SK-N-SH (cell line): ENCODE data around the gene ABL2. TPM values are rescaled to one million over a fixed set of nuclear protein-coding genes. Genes with fewer than 3 reads are reported as not detected.

Source experiments
- CTCF ChIA-PET: fragments of 300-600, 350-600 bp; formaldehyde crosslinking; extraction: SDS; loops from one replicate; lab custom pipeline; 2021; lab: Yijun Ruan, JAX
- POLR2A ChIA-PET: fragments of 350-600 bp; sonication (Branson Sonifier 250); formaldehyde crosslinking; extraction: SDS; loops from one replicate; lab custom pipeline; 2020; ENCODE audit warnings: antibody characterized with exemption, inconsistent platforms; lab: Yijun Ruan, JAX
- DNase-seq: peaks from one replicate; pipeline ENCODE4 v3.0.0; 2012
- H2AFZ ChIP-seq: fragments of 200-600 bp; sonication (generic); 2 replicates; pipeline ENCODE4 v1.8.1; 2016; ENCODE audit warnings: antibody characterized with exemption, mild to moderate bottlenecking, low read depth
- H3F3A ChIP-seq: fragments of 200-600 bp; sonication (generic); replicated peaks from 2 replicates; pipeline ENCODE3; 2016; ENCODE audit warnings: antibody characterized with exemption, mild to moderate bottlenecking; ENCODE audit not compliant: insufficient read depth
- H3K27ac ChIP-seq, 2 experiments: fragments of 200-500 bp in 1 of 2; fragments of 200-600 bp in 1 of 2; sonication (Bioruptor generic) in 1 of 2; sonication (generic), shearing (Covaris generic) in 1 of 2; 2 replicates each; pipeline versions ENCODE4 v1.5.1 to v1.6.1; 2014 to 2016; ENCODE audit warnings: low read depth in 2 of 2, inconsistent platforms in 1 of 2, low read length in 1 of 2, mild to moderate bottlenecking in 1 of 2, mixed read lengths in 1 of 2
- H3K27me3 ChIP-seq: fragments of 200-600 bp; sonication (generic), shearing (Covaris generic); 2 replicates; pipeline ENCODE4 v1.6.1; 2016; ENCODE audit warnings: mixed run types; ENCODE audit not compliant: insufficient read depth
- H3K36me3 ChIP-seq, 2 experiments: fragments of 200-500 bp in 1 of 2; fragments of 200-600 bp in 1 of 2; sonication (Bioruptor generic) in 1 of 2; sonication (generic) in 1 of 2; replicated peaks in 1 of 2; 2 replicates each; pipeline versions ENCODE3 to v1.5.1; 2014 to 2016; ENCODE audit warnings: low read length in 1 of 2, mild to moderate bottlenecking in 1 of 2; ENCODE audit not compliant: insufficient read depth in 2 of 2, control insufficient read depth in 1 of 2
- H3K4me1 ChIP-seq, 2 experiments: fragments of 200-500 bp in 1 of 2; fragments of 200-600 bp in 1 of 2; sonication (Bioruptor generic) in 1 of 2; sonication (generic), shearing (Covaris generic) in 1 of 2; 2 replicates each; pipeline versions ENCODE4 v1.5.1 to v1.6.1; 2014 to 2016; ENCODE audit warnings: low read depth in 1 of 2, low read length in 1 of 2, mixed run types in 1 of 2; ENCODE audit not compliant: insufficient read depth in 2 of 2, control insufficient read depth in 1 of 2
- H3K4me2 ChIP-seq: fragments of 200-600 bp; sonication (generic), shearing (Covaris generic); 2 replicates; pipeline ENCODE4 v1.6.1; 2017; ENCODE audit warnings: mixed run types
- H3K4me3 ChIP-seq, 2 experiments: fragments of 200-500 bp in 1 of 2; fragments of 200-600 bp in 1 of 2; sonication (Bioruptor generic) in 1 of 2; sonication (generic), shearing (Covaris generic) in 1 of 2; 2 replicates each; pipeline versions ENCODE4 v1.5.1 to v1.8.1; 2014 to 2016; ENCODE audit warnings: low read depth in 2 of 2, inconsistent platforms in 1 of 2, low read length in 1 of 2, mild to moderate bottlenecking in 1 of 2, mixed read lengths in 1 of 2, moderate library complexity in 1 of 2
- H3K79me2 ChIP-seq: fragments of 200-600 bp; sonication (generic); 2 replicates; pipeline ENCODE4 v1.8.1; 2017; ENCODE audit warnings: mild to moderate bottlenecking; ENCODE audit not compliant: insufficient read depth
- H3K9ac ChIP-seq: fragments of 200-600 bp; sonication (generic); 2 replicates; pipeline ENCODE4 v1.6.1; 2017; ENCODE audit warnings: mixed run types
- H3K9me2 ChIP-seq: fragments of 200-600 bp; sonication (generic); 2 replicates; pipeline ENCODE4 v1.6.1; 2017; ENCODE audit warnings: mixed run types
- H3K9me3 ChIP-seq: fragments of 200-600 bp; sonication (generic); 2 replicates; pipeline ENCODE4 v1.6.1; 2017; ENCODE audit warnings: mixed run types, mild to moderate bottlenecking, moderate library complexity
- H4K20me1 ChIP-seq: fragments of 200-600 bp; sonication (generic); 2 replicates; pipeline ENCODE4 v1.6.1; 2017; ENCODE audit warnings: mild to moderate bottlenecking, mixed run types; ENCODE audit not compliant: insufficient read depth
- CHD2 ChIP-seq: fragments of 150-350 bp; IDR thresholded peaks from 2 replicates; pipeline ENCODE4 v1.6.1; 2018; ENCODE audit warnings: low read length; ENCODE audit not compliant: partially characterized antibody
- ELF1 ChIP-seq: IDR thresholded peaks from 2 replicates; pipeline ENCODE4 v1.4.0; 2012
- FOXJ3 ChIP-seq: sonication (generic); formaldehyde crosslinking; IDR thresholded peaks from 2 replicates; pipeline ENCODE4 v1.5.1; 2020; ENCODE audit warnings: mild to moderate bottlenecking, missing genetic modification reagents
- FOXM1 ChIP-seq: IDR thresholded peaks from 2 replicates; pipeline ENCODE4 v1.4.0; 2012; ENCODE audit warnings: low read depth, mild to moderate bottlenecking
- GABPA ChIP-seq: IDR thresholded peaks from 2 replicates; pipeline ENCODE4 v1.4.0; 2012; ENCODE audit warnings: low read depth, mild to moderate bottlenecking
- GATA2 ChIP-seq: sonication (generic); formaldehyde crosslinking; IDR thresholded peaks from 2 replicates; pipeline ENCODE4 v1.5.0; 2020; ENCODE audit warnings: mild to moderate bottlenecking, missing genetic modification reagents
- JUND ChIP-seq: IDR thresholded peaks from 2 replicates; pipeline ENCODE4 v1.4.0; 2012
- MAX ChIP-seq: IDR thresholded peaks from 2 replicates; pipeline ENCODE4 v1.4.0; 2012; ENCODE audit warnings: low read depth
- NFIC ChIP-seq: IDR thresholded peaks from 2 replicates; pipeline ENCODE4 v1.4.0; 2012; ENCODE audit warnings: borderline replicate concordance
- PBX3 ChIP-seq: IDR thresholded peaks from 2 replicates; pipeline ENCODE4; 2012
- RFX5 ChIP-seq: IDR thresholded peaks from 2 replicates; pipeline ENCODE4 v1.6.1; 2012; ENCODE audit warnings: mild to moderate bottlenecking, improper control_type of control experiment, low read length
- RXRA ChIP-seq: IDR thresholded peaks from 2 replicates; pipeline ENCODE4 v1.4.0; 2012; ENCODE audit warnings: low read depth, mild to moderate bottlenecking, borderline replicate concordance
- TCF12 ChIP-seq: IDR thresholded peaks from 2 replicates; pipeline ENCODE4 v1.4.0; 2012
- USF1 ChIP-seq: IDR thresholded peaks from 2 replicates; pipeline ENCODE4 v1.4.0; 2012; ENCODE audit warnings: low read depth, borderline replicate concordance
- WGBS: methylation state at CpG from one replicate; pipeline ENCODE4 v1.1.6; 2017; ENCODE audit warnings: low lambda C conversion rate; 5-methylcytosine and 5-hydroxymethylcytosine counted together
- polyA plus RNA-seq, 3 experiments: library from polyadenylated mRNA; depleted of rRNA; stranded (reverse); fragments of >200 nt; gene quantifications; 2 replicates each; pipeline ENCODE4 v1.2.3, GENCODE V29; 2012
- small RNA-seq, 7 experiments: library from RNA; depleted of rRNA; stranded (forward); fragments of <200 nt; gene quantifications; one replicate each; pipeline ENCODE3, GENCODE V24; 2012

The ABL2 gene
- polyA plus RNA-seq, 1 of the 3 experiments (the other 2 are of a cell fraction): 7.5 TPM

- POLR2A ChIA-PET: no interaction called here
- Histone ChIP-seq H3K9me3 (no peaks in the 10 kb centered on the region), H3K4me3 (no peak overlapping the region), H2AFZ (no peak overlapping the region), H3K9me2 (no peaks in the 10 kb centered on the region), H3K79me2 (no peaks in the 10 kb centered on the region), H3K4me2 (no peak overlapping the region), H3K27ac (no peak overlapping the region), H4K20me1 (no peaks in the 10 kb centered on the region), H3K36me3 (peaks cover 15 to 27% of the 10 kb centered on the region in 2 experiments), H3K27me3 (no peaks in the 10 kb centered on the region), H3K9ac (no peak overlapping the region), H3F3A (no peaks in the 10 kb centered on the region), H3K4me1 (peaks cover 2 to 4% of the 10 kb centered on the region in 2 experiments; a peak in 3 of 4 replicates)
- DNase-seq: no peak
- WGBS: 100% methylated on average over 2 of the region's 2 CpGs
- CTCF ChIA-PET: no interaction called here
- TF ChIP-seq MAX (no peak), PBX3 (no peak), ELF1 (no peak), RFX5 (no peak), RXRA (no peak), NFIC (no peak), GATA2 (no peak), FOXJ3 (CRISPR knock-in tag) (no peak), GABPA (no peak), JUND (no peak), USF1 (no peak), FOXM1 (no peak), TCF12 (no peak), CHD2 (no peak)
Observed at GRCh38 chr1:179052776-179053175, 176.7 kb downstream of the ABL2 start.

Small RNA genes lying within 50 kb of the gene (small RNA-seq; reads per million reads assigned to genes)
- gene AL512326.2: 0 reads per million in 7 experiments
- 0 reads per million in 7 experiments for gene AL512326.3
- 0 reads per million in 7 experiments for gene EIF4A1P11
- 0 reads per million in 7 experiments for gene RF00272

Other genes starting within 250 kb of the ABL2 start
- gene FAM20B, start 203.8 kb downstream of the ABL2 start, polyA plus RNA-seq (2012; rRNA removed): 14.9 and 17.5 TPM in 2 replicates
- gene TOR3A, start 147.6 kb downstream of the ABL2 start, polyA plus RNA-seq (2012; rRNA removed): 29.9 and 33.2 TPM in 2 replicates
- 8.1 and 12.1 TPM in 2 replicates for gene SOAT1, start 64.1 kb upstream of the ABL2 start, polyA plus RNA-seq (2012; rRNA removed)
- gene AXDND1, start 136.3 kb upstream of the ABL2 start, polyA plus RNA-seq (2012; rRNA removed): 0.11 and 0.16 TPM in 2 replicates